Measurements from ENCODE around the gene LRBA.

DNA sequence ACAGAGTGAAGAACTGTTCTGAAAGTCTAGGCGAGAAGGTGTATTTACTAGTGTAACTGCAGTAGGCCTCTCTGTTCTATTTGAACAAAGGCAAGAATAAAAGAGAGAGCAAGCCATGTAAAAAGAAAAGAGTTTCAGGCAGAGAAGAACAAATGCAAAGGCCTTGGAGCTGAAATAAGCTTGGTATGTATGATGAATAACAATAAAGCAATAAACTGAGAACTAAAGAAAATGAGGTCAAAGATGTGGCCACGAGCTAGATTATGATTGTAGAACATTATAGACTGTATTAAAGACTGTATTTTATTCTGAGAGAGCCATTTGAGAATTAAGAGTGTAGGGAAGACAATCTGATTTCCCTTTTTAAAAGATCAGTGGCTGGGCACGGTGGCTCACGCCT lies 160.5 kb downstream of the LRBA start:
- TF ChIP-seq, protein P1, sequence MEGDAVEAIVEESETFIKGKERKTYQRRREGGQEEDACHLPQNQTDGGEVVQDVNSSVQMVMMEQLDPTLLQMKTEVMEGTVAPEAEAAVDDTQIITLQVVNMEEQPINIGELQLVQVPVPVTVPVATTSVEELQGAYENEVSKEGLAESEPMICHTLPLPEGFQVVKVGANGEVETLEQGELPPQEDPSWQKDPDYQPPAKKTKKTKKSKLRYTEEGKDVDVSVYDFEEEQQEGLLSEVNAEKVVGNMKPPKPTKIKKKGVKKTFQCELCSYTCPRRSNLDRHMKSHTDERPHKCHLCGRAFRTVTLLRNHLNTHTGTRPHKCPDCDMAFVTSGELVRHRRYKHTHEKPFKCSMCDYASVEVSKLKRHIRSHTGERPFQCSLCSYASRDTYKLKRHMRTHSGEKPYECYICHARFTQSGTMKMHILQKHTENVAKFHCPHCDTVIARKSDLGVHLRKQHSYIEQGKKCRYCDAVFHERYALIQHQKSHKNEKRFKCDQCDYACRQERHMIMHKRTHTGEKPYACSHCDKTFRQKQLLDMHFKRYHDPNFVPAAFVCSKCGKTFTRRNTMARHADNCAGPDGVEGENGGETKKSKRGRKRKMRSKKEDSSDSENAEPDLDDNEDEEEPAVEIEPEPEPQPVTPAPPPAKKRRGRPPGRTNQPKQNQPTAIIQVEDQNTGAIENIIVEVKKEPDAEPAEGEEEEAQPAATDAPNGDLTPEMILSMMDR (IDR thresholded peaks at IDR 0.05; ENCODE audit: low read length): no peak
- TF ChIP-seq EZH2 (IDR thresholded peaks at IDR 0.05; ENCODE audit: borderline replicate concordance, low read length): no peak

Measured in OCI-LY1 (cell line).